ENCODE data around the gene PIF1.

DNA sequence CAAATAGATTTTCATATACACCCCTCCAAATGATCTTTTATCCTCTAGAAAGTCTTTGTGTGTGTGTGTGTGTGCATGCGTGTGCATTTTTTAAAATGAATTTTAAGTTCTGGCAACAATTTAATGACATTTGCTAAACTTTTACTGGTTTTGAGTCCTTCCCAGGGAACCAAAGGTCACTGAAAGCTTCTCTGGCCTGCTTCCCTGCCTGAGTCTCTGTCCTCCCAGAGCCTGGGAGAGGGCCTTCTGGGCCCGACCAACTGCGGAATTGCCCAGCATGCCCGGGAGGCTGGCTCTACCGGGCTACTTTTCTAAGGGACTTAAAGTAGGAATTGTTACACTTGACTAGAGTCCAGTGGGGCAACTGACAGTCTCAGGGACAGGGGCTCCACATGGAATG, 42.7 kb downstream of the PIF1 start:
- TF ChIP-seq, protein P1, sequence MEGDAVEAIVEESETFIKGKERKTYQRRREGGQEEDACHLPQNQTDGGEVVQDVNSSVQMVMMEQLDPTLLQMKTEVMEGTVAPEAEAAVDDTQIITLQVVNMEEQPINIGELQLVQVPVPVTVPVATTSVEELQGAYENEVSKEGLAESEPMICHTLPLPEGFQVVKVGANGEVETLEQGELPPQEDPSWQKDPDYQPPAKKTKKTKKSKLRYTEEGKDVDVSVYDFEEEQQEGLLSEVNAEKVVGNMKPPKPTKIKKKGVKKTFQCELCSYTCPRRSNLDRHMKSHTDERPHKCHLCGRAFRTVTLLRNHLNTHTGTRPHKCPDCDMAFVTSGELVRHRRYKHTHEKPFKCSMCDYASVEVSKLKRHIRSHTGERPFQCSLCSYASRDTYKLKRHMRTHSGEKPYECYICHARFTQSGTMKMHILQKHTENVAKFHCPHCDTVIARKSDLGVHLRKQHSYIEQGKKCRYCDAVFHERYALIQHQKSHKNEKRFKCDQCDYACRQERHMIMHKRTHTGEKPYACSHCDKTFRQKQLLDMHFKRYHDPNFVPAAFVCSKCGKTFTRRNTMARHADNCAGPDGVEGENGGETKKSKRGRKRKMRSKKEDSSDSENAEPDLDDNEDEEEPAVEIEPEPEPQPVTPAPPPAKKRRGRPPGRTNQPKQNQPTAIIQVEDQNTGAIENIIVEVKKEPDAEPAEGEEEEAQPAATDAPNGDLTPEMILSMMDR (IDR thresholded peaks at IDR 0.05) = no peak
- TF ChIP-seq EP300 (IDR thresholded peaks at IDR 0.05) = no peak
